OCI-LY7 (cell line): ENCODE results near the gene ARL15.

Experiments
- EZH2phosphoT487 ChIP-seq: fragments of 200-600 bp; sonication (generic); IDR thresholded peaks from 2 replicates; pipeline ENCODE4 v1.6.1; 2018; ENCODE audit warnings: low read depth, borderline replicate concordance, mild to moderate bottlenecking, mixed run types, antibody characterized with exemption, low read length, moderate library complexity, mixed read lengths
- TF ChIP-seq, protein P1 (sequence below): fragments of 200-600 bp; sonication (generic); conservative IDR thresholded peaks from 2 replicates; pipeline ENCODE4 v1.5.1; 2014; ENCODE audit warnings: mild to moderate bottlenecking, antibody characterized with exemption, low read length, moderate library complexity, mixed read lengths

DNA sequence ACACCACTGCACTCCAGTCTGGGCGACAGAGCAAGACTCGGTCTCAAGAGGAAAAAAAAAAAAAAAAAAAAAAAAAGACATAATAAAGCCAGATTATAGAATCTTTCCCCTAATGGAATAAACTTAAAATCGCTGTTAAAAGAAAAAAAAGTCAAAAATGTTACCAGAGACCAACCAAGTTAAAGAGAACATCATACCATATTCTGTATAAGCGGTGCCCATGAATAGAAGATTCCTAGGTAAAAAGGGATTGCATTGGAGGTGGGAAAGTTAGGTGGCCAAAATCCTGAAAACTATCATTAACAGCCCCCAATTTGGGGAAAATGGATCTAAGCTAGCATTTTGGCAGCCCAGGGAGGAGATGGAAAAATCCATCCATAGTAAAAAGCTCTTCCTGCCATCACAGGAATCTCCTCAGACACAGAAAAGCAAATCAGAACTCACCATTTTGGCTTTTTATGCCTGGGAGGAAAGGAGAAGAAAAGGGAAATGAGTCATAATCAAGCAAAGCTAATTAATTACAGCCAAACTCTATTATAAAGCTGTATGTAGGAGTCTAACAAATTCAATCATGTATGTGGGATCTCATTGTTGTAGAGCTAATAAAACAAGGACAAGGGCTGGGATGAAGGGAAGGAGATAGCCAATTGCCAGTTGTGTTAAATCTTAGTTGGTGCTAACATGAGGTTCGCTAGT, 363.8 kb downstream of the ARL15 start:
- TF ChIP-seq, protein P1, sequence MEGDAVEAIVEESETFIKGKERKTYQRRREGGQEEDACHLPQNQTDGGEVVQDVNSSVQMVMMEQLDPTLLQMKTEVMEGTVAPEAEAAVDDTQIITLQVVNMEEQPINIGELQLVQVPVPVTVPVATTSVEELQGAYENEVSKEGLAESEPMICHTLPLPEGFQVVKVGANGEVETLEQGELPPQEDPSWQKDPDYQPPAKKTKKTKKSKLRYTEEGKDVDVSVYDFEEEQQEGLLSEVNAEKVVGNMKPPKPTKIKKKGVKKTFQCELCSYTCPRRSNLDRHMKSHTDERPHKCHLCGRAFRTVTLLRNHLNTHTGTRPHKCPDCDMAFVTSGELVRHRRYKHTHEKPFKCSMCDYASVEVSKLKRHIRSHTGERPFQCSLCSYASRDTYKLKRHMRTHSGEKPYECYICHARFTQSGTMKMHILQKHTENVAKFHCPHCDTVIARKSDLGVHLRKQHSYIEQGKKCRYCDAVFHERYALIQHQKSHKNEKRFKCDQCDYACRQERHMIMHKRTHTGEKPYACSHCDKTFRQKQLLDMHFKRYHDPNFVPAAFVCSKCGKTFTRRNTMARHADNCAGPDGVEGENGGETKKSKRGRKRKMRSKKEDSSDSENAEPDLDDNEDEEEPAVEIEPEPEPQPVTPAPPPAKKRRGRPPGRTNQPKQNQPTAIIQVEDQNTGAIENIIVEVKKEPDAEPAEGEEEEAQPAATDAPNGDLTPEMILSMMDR = no peak
- TF ChIP-seq EZH2phosphoT487 = no peak
